Common myeloid progenitor, CD34-positive (primary cell): ENCODE results near the gene PRPF39.
"Not testable (repeated sequence)": the region's sequence is repeated elsewhere in the genome, so short reads cannot be mapped to it uniquely, and the experiment has no call there.

Experiments used
- CTCF ChIA-PET: fragments of 350-600 bp; sonication (Branson Sonifier 250); formaldehyde crosslinking; loops from one replicate; lab custom pipeline; 2021; ENCODE audit warnings: antibody characterized with exemption; lab: Charles Lee
- POLR2A ChIA-PET: fragments of 350-600 bp; sonication (Branson Sonifier 250); formaldehyde crosslinking; loops from one replicate; lab custom pipeline; 2021; ENCODE audit warnings: antibody characterized with exemption; lab: Charles Lee
- DNase-seq, 3 donors: peaks; one replicate each; pipeline versions ENCODE4 v3.0.0 to v3.0.0-alpha.2; 2013
- H3K27ac ChIP-seq, 2 experiments: 1 replicate in 1 of 2; 2 replicates in 1 of 2; pipeline ENCODE4 v1.7.0; 2013; ENCODE audit warnings: inconsistent platforms in 2 of 2, low read length in 2 of 2, mild to moderate bottlenecking in 2 of 2, low read depth in 1 of 2, moderate library complexity in 1 of 2; ENCODE audit not compliant: severe bottlenecking in 2 of 2, insufficient read depth in 1 of 2, poor library complexity in 1 of 2
- H3K27me3 ChIP-seq, 5 experiments: replicated peaks in 2 of 5; 1 replicate in 3 of 5; 2 replicates in 2 of 5; pipeline versions ENCODE4 v1.6.1 to v1.7.0; 2013; ENCODE audit warnings: low read length in 4 of 5, mild to moderate bottlenecking in 2 of 5, moderate library complexity in 2 of 5, inconsistent platforms in 1 of 5; ENCODE audit not compliant: insufficient read depth in 5 of 5, control insufficient read depth in 4 of 5
- H3K36me3 ChIP-seq, 4 experiments: 1 replicate in 2 of 4; 2 replicates in 2 of 4; pipeline versions ENCODE4 v1.6.1 to v1.7.0; 2013; ENCODE audit warnings: low read length in 3 of 4, control low read depth in 1 of 4, mild to moderate bottlenecking in 1 of 4; ENCODE audit not compliant: control insufficient read depth in 4 of 4, insufficient read depth in 4 of 4
- H3K4me1 ChIP-seq, 4 experiments: 1 replicate in 3 of 4; 2 replicates in 1 of 4; pipeline versions ENCODE4 v1.6.1 to v1.7.1; 2013; ENCODE audit warnings: low read length in 3 of 4, mild to moderate bottlenecking in 3 of 4, control low read depth in 1 of 4, inconsistent platforms in 1 of 4, moderate library complexity in 1 of 4; ENCODE audit not compliant: control insufficient read depth in 4 of 4, insufficient read depth in 4 of 4; ENCODE audit errors: control extremely low read depth in 1 of 4
- H3K4me3 ChIP-seq, 7 experiments: 1 replicate in 4 of 7; 2 replicates in 3 of 7; pipeline versions ENCODE4 v1.5.1 to v1.7.0; 2013; ENCODE audit warnings: mild to moderate bottlenecking in 7 of 7, low read length in 6 of 7, moderate library complexity in 6 of 7, inconsistent platforms in 2 of 7, low read depth in 2 of 7, control low read depth in 1 of 7; ENCODE audit not compliant: insufficient read depth in 4 of 7, control insufficient read depth in 1 of 7; ENCODE audit errors: extremely low read depth in 1 of 7
- H3K9me3 ChIP-seq, 5 experiments: 1 replicate in 4 of 5; 2 replicates in 1 of 5; pipeline versions ENCODE4 v1.6.1 to v1.7.1; 2013; ENCODE audit warnings: low read length in 4 of 5, mild to moderate bottlenecking in 2 of 5, inconsistent platforms in 1 of 5, low read depth in 1 of 5, moderate library complexity in 1 of 5; ENCODE audit not compliant: control insufficient read depth in 4 of 5, insufficient read depth in 2 of 5; ENCODE audit errors: control extremely low read depth in 1 of 5
- WGBS: methylation state at CpG from one replicate; pipeline ENCODE4 v1.1.5; 2013; ENCODE audit not compliant: insufficient coverage; 5-methylcytosine and 5-hydroxymethylcytosine counted together

PRPF39 gene

DNA sequence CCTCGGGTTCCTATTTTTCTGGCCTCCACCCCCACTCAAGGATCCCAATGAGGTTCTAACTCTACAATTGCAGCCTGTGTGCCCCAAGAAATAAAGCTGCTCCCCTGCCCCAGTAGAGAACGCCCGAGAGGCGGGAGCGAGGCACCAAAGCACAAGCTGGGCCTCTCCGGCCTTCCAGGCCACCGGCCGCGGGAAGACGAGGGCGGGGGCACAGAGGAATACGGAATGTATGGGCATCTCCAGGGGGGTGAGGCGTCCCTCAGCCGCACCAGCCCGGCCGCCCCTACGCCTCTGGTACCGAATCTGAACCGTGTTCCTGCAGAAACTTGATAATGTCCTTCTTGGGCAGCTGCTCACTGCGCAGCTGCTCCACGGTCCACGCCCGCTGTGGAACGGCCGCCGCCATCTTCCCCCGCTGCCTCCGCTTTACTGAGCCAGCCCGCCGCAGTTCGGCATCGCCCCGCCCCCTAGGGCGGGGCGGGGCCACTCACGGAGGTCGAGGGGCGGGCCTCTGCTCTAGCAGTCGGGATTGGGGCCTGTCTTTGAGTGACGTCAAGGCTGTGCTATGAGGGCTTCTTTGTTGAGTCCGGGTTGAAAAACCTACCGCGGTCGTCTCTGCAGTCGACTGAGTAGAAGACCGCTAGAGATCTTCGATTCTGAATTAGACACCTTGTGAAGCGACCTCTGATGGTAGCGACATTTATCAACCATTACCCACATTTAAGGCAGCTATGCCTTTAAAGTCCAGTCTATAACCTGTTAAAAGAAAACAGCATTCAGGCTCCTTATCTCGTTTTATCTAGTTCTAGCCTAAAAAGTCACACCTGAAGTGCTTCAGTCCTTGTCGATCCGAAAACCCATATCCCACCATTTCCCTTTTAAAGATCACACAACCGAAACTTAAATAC, 50.4 kb downstream of the PRPF39 start, which contains the start of gene FKBP3:
Gene FKBP3 (minus strand): TSS at position 431 of the 908 bp plus-strand sequence. CDS start 25 bp downstream, at position 406.
- Histone ChIP-seq H3K27me3 (no peaks in the 10 kb centered on the region), H3K27ac (peak within 1 kb of the TSS; percentile 88 to 94), H3K4me1 (peaks cover 19 to 54% (median 29%) of the 10 kb centered on the region in 4 experiments), H3K9me3 (no peaks in the 10 kb centered on the region), H3K4me3 (peak within 1 kb of the TSS; percentile 83 to 100 (median 99)), H3K36me3 (peaks cover 1 to 5% (median 3%) of the 10 kb centered on the region in 4 experiments)
- WGBS: 0% methylated on average over 47 of the region's 53 CpGs
- peak; percentile 99 to 100 (median 99) for DNase-seq
- CTCF ChIA-PET: interaction anchor here (0.9 to 1.5 kb wide), 2 partner anchors 20 to 177 kb away, joined by 3 to 4 read pairs; no protein-coding TSS in a partner anchor
- POLR2A ChIA-PET: interaction anchor here (0.6 to 1.0 kb wide), 2 partner anchors 122 to 172 kb away, joined by 3 to 5 read pairs; partner anchors contain the start of genes KLHL28 and TOGARAM1

DNA sequence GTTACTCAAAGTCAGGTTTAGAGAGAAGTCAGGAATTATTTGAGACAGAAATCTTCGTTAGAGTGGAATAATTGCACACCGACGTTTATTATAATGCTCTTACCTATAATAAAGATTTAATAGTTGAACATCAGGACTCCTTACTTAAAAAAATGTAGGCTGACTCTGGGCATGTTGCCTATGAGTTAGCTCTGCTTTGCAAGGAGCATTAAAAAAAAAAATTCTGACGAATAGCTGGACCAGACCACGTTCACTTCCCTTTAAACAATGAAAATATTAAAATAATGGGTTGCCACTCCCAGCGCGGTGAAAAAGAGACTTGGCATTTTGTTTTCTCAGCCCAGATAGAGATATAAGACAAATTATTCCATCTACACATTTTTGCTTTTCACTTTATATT, 51.2 kb downstream of the PRPF39 start:
- peaks cover 0 to 3% (median under 1%) of the 10 kb centered on the region in 4 experiments for H3K36me3 ChIP-seq
- no peaks in the 10 kb centered on the region for H3K9me3 ChIP-seq
- no CpG with 5 or more reads among the region's 7 CpGs for WGBS
- peak overlapping the region; percentile 74 to 94 for H3K27ac ChIP-seq
- CTCF ChIA-PET: interaction anchor here (1.2 to 1.5 kb wide), 3 partner anchors 15 to 178 kb away, joined by 3 to 5 read pairs (median 3); partner anchors contain the start of gene TOGARAM1
- POLR2A ChIA-PET: interaction anchor here (0.7 to 1.0 kb wide), 2 partner anchors 118 to 173 kb away, joined by 3 read pairs; partner anchors contain the start of genes KLHL28 and TOGARAM1
- H3K4me3 ChIP-seq: peak overlapping the region in 6 of 7 experiments; percentile 83 to 100 (median 99)
- no peaks in the 10 kb centered on the region for H3K27me3 ChIP-seq
- DNase-seq: peak; percentile 19 to 56 (median 48)
- H3K4me1 ChIP-seq: peaks cover 19 to 54% (median 29%) of the 10 kb centered on the region in 4 experiments

DNA sequence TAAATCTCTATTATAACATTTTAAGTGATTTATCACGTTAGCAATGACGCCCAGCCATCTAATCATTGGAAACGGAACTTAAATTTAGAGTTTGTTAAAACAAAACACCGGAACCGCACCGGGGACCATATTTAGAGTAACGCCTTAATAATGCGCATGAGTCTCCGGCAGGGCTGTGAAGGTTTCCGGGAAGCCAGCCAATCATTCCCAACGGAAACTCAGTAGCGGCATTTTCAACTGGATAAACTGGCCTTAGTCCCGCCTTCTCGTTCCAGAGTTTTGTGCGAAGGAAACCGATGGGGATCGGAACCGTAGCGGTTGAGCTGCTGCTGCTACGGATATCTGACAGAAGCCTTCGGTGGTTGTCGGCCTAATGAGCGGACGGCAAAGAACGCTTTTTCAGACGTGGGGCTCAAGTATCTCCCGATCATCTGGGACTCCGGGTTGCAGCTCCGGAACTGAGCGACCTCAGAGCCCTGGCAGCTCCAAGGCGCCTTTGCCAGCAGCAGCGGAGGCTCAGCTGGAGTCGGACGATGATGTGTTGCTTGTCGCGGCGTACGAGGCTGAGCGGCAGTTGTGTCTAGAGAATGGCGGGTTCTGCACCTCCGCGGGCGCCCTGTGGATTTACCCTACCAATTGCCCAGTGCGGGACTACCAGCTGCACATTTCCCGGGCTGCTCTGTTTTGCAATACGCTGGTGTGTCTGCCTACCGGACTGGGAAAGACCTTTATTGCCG, 51.9 kb downstream of the PRPF39 start, which contains the start of gene FANCM:
Gene FANCM (plus strand): TSS at position 272 of the 737 bp plus-strand sequence. CDS start 102 bp downstream, at position 374.
- ChIA-PET POLR2A (interaction anchor here (0.7 kb wide), 1 partner anchor 118 kb away, joined by 3 read pairs; no protein-coding TSS in a partner anchor), CTCF (interaction anchor here (1.1 to 1.5 kb wide), 5 partner anchors 11 to 222 kb away, joined by 3 to 5 read pairs (median 3); partner anchors contain the start of gene TOGARAM1)
- Histone ChIP-seq H3K4me3 (peak within 1 kb of the TSS; percentile 83 to 100 (median 99)), H3K27me3 (no peaks in the 10 kb centered on the region), H3K4me1 (peaks cover 19 to 48% (median 29%) of the 10 kb centered on the region in 4 experiments), H3K27ac (peak within 1 kb of the TSS; percentile 74 to 94), H3K36me3 (peaks cover 0 to 3% (median 2%) of the 10 kb centered on the region in 4 experiments), H3K9me3 (no peaks in the 10 kb centered on the region)
- DNase-seq: peak; percentile 98 to 99 (median 98)
- under 1% methylated on average over 45 of the region's 48 CpGs for WGBS

DNA sequence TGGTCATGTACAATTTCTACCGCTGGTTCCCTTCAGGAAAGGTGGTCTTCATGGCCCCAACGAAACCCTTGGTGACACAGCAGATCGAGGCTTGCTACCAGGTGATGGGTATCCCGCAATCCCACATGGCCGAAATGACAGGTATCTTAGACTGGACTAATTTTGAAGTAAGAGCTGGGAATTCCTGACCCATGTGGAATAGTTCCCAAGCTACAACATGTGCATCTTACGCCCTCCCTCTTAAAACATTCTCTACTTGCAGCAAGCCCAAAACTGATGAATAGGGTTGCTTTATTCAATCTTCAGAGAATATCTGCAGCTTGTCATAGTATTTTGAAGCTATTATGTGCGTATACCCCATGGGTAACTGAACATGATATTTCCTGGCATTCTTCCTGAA, 52.5 kb downstream of the PRPF39 start:
- no peak for DNase-seq

DNA sequence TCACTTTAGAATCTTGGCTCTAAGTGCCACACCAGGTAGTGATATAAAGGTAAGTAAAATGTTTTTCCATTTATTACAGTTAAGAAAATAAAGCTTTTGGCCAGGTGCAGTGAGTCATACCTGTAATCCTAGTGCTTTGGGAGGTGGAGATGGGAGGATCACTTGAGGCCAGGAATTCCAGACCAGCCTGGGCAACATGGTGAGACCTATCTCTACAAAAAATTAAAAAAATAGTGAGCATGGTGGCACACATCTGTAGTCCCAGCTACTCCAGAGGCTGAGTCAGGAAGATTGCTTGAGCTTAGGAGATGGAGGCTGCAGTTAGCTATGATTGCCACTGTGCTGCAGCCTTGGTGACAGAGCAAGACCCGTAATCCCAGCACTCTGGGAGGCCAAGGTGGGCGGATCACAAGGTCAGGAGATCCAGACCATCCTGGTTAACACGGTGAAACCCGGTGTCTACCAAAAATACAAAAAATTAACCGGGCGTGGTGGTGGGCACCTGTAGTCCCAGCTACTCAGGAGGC, 56.8 kb downstream of the PRPF39 start:
- no peaks in the 10 kb centered on the region for H3K27me3 ChIP-seq
- 100% methylated on average over 6 of the region's 6 CpGs for WGBS
- DNase-seq: no peak
- peaks cover 0 to 6% (median 2%) of the 10 kb centered on the region in 4 experiments for H3K36me3 ChIP-seq
- ChIA-PET POLR2A (no interaction called here), CTCF (interaction anchor here (2.3 kb wide), 1 partner anchor 227 kb away, joined by 5 read pairs; no protein-coding TSS in a partner anchor)
- no peak overlapping the region for H3K4me3 ChIP-seq
- peaks cover 13 to 24% (median 19%) of the 10 kb centered on the region in 4 experiments for H3K4me1 ChIP-seq
- no peaks in the 10 kb centered on the region for H3K9me3 ChIP-seq
- H3K27ac ChIP-seq: no peak overlapping the region

More for the DNA sequence above, 52.5 kb downstream of the PRPF39 start:
- Histone ChIP-seq H3K9me3 (no peaks in the 10 kb centered on the region), H3K27me3 (no peaks in the 10 kb centered on the region), H3K27ac (peak overlapping the region; percentile 68 to 94), H3K36me3 (peaks cover 0 to 2% (median under 1%) of the 10 kb centered on the region in 4 experiments), H3K4me1 (peaks cover 19 to 45% (median 28%) of the 10 kb centered on the region in 4 experiments), H3K4me3 (peak overlapping the region; percentile 83 to 100 (median 99))
- CTCF ChIA-PET: interaction anchor here (1.1 to 1.2 kb wide), 3 partner anchors 10 to 223 kb away, joined by 3 to 4 read pairs (median 3); no protein-coding TSS in a partner anchor
- WGBS: 4% methylated on average over 5 of the region's 7 CpGs
- POLR2A ChIA-PET: no interaction called here

DNA sequence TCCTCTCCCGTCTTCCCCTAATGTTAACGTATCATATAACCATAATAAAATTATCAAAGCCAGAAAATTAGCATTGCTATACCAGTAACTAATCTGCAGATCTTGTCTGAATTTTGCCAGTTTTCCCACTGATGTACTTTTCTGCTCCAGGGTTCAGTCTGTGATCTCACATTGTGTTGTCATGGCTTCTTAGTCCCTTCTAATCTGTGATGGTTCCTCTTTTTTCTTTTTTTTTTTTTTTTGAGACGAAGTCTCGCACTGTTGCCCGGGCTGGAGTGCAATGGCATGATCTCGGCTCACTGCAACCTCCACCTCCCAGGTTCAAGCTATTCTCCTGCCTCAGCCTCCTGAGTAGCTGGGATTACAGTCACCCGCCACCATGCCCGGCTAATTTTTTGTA, 58.2 kb downstream of the PRPF39 start:
- H3K27me3 ChIP-seq, H3K36me3 ChIP-seq, H3K9me3 ChIP-seq, H3K27ac ChIP-seq, H3K4me3 ChIP-seq: not testable (repeated sequence)
- ChIA-PET CTCF (interaction anchor here (2.3 kb wide), 1 partner anchor 229 kb away, joined by 5 read pairs; no protein-coding TSS in a partner anchor), POLR2A (interaction anchor here (0.6 kb wide), 1 partner anchor 15 kb away, joined by 3 read pairs; no protein-coding TSS in a partner anchor)
- WGBS: 96% methylated on average over 4 of the region's 8 CpGs
- peaks cover 4 to 13% (median 10%) of the 10 kb centered on the region in 4 experiments for H3K4me1 ChIP-seq
- peak in 2 of 3 donors; percentile 17 to 34 for DNase-seq
